Measurements from ENCODE around the gene IKBKG. TPM values are rescaled to one million over a fixed set of nuclear protein-coding genes. Genes with fewer than 3 reads are reported as not detected.

The IKBKG gene
- total and polyA plus RNA-seq, 2 of the 8 experiments (the other 6 are each of a cell fraction or from before 2014, with no cell fraction given), result 17.5 to 18.1 TPM

GRCh38 chrX:154546354-154547244, 821 bp upstream of the IKBKG start, which contains the start of gene G6PD (continued):
- TF ChIP-seq ATF2 (IDR thresholded peaks at IDR 0.05; ENCODE audit: low read length) (no peak), SAP30 (IDR thresholded peaks at IDR 0.05; ENCODE audit: insufficient read depth, insufficient replicate concordance, low read length) (no peak), JUN (IDR thresholded peaks at IDR 0.05; ENCODE audit: low read depth, low read length) (no peak), KDM1A (IDR thresholded peaks at IDR 0.05; ENCODE audit: borderline replicate concordance, low read length) (no peak), MAFK (IDR thresholded peaks at IDR 0.05; ENCODE audit: low read depth, low read length) (no peak), CTCF (IDR thresholded peaks at IDR 0.05; ENCODE audit: control extremely low read depth in 1 of 3, insufficient read depth in 1 of 3, low read depth in 1 of 3, low read length in 3 of 3) (no peak), NANOG (IDR thresholded peaks at IDR 0.05; ENCODE audit: insufficient read depth, low read depth, low read length, poor library complexity, severe bottlenecking) (no peak), GABPA (IDR thresholded peaks at IDR 0.05; ENCODE audit: borderline replicate concordance, insufficient read depth, low read length) (no peak)

Measured in H1 (cell line).